GM12865 (cell line): ENCODE data around the gene CHCHD6.

ENCODE experiments used
- DNase-seq: peaks from one replicate; pipeline ENCODE4 v3.0.0; 2010; ENCODE audit warnings: low read depth
- H3K4me3 ChIP-seq: 2 replicates; pipeline ENCODE4 v1.5.1; 2011; ENCODE audit warnings: mild to moderate bottlenecking, low read depth, low read length, control low read depth
- CTCF ChIP-seq: IDR thresholded peaks from 2 replicates; pipeline ENCODE4 v1.5.1; 2011; ENCODE audit warnings: low read length, control low read depth, low read depth, inconsistent platforms; ENCODE audit not compliant: insufficient read depth; ENCODE audit errors: missing control alignments

Gene CHCHD6

GRCh38 chr3:126935756-126936509 lies 231.9 kb downstream of the CHCHD6 start:
- TF ChIP-seq CTCF = no peak
- no peak for DNase-seq

DNA sequence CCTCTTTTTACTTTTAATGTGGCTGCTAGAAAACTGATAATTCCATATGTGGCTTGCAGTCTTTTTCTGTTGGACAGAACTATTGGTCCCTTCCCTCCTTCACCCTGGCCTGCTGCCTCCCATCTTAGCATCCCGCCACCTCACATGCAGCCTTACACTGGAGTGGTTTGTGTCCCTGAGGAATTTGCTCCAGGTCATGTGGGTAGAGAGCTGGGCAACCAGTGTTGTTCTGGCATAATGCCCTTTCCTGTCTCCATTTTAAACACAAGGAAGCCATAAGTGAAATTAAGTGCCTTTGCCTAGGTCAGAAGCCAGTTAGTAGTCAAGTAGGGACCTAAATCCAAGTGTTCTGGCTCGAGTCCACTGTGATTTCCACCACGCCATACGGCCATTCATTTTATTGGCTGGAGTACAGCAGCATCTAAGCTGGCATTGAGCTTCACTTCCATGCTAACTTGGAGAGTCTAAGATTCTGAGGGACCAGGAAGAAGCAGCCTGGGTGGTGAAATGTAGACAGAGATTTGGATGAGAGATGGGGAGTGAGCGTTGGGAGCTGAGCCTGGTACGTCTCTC lies 232.9 kb downstream of the CHCHD6 start:
- TF ChIP-seq CTCF = no peak
- no peak for DNase-seq
- no peak overlapping the region for H3K4me3 ChIP-seq

More at GRCh38 chr3:126935756-126936509, 231.9 kb downstream of the CHCHD6 start:
- no peak overlapping the region for H3K4me3 ChIP-seq

- H3K4me3 ChIP-seq = no peak overlapping the region
- TF ChIP-seq CTCF = no peak
- DNase-seq = no peak
Observed at GRCh38 chr3:126937533-126937932, 233.5 kb downstream of the CHCHD6 start.

DNA sequence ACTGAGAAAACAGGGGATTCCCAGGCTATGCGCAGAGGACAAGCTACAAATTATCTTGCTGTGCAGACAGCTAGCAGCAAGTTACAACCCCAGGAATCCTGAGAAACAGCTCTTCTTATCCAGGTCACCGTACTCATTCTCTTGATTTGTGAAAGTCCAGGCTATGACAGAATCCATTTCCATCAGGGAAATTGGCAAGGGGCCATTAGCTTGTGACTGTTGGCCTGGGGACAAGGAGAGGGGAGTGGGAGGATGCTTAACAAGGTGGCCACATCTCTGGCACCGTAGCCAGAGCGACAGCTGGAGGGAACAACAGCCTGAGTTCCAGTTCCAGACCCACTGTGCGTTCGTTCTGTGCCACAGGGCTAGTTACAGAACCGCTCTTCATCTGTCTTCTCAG lies 233.9 kb downstream of the CHCHD6 start:
- DNase-seq = no peak
- H3K4me3 ChIP-seq = no peak overlapping the region
- TF ChIP-seq CTCF = no peak

DNA sequence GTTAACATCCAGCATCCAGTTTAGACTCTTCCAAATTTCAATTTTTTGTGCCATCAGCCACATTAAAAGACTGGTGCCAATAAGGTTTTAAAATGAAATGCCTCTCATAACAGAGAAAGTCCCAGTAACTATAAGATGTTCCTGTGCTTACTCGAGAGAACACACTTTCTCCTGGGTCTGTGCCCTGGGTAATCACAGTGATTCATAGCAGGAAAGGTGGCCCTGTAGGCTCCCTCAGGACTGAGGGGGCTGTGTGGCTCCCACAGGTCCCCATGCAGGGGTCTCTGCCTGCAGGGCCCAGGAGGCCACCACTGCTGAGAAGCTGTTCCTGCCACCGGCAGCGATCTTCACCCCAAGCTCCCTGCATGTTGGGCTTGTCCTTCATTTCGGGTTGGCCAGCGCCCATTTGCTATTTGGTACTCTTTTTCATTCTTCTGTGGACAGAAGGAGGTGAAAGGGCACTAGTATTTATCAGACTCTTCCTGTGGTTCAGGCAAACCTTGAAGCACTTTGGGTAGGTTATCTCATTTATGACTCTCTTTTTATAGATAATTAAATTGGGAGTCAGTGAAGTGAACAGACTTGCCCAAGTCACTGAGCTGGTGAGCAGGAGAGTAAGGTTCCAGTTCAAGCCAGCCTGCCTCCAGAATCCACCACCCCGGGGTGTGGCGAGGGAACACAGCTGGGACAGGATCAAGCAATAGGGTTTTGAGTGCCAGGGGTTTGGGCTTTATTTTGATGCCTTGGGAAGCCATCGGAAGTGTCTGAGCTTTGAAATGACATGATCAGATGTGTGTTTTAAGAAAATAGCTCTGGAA lies 234.7 kb downstream of the CHCHD6 start:
- DNase-seq = no peak
- H3K4me3 ChIP-seq = no peak overlapping the region
- no peak for TF ChIP-seq CTCF

DNA sequence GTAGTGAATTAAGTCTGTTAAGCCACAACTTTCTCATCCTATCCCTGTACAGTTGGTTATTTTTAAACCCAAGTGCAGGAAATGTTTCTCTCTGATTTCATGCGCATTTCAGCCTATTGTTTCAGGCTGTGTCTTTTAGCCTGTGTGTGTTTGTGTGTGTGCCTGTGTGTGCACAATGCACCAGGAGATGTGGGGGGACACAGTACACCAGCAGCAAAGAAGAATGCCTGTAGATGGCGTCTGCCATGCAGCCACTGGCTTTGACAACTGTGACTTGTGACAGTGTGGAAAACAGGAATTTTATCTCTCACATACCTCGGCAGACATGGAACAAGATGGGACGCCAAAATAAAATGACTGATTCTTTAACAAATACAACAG lies 235.3 kb downstream of the CHCHD6 start:
- no peak for DNase-seq
- no peak for TF ChIP-seq CTCF
- no peak overlapping the region for H3K4me3 ChIP-seq
